COR-L47 (cell line): ENCODE results near the gene ARHGAP40.

Experiments
- DNase-seq: peaks from one replicate; lab custom pipeline; 2025; lab: John Stamatoyannopoulos, UW

ARHGAP40 gene

GRCh38 chr20:38680500-38681306 is 79.1 kb downstream of the ARHGAP40 start:
- DNase-seq, result no peak

GRCh38 chr20:38685271-38685670 is 83.7 kb downstream of the ARHGAP40 start:
- no peak for DNase-seq

GRCh38 chr20:38685853-38686473 is 84.4 kb downstream of the ARHGAP40 start:
- no peak for DNase-seq

- no peak for DNase-seq
These were observed 91.1 kb downstream of the ARHGAP40 start for GRCh38 chr20:38692436-38693411.

- DNase-seq, result no peak
These were observed 95.7 kb downstream of the ARHGAP40 start for GRCh38 chr20:38697306-38697705.

- no peak for DNase-seq
These were observed 96.9 kb downstream of the ARHGAP40 start for GRCh38 chr20:38698541-38698940.

GRCh38 chr20:38700141-38700540 is 98.5 kb downstream of the ARHGAP40 start:
- no peak for DNase-seq
